Endothelial cell (in vitro differentiated cells): ENCODE measurements around the gene ZNF230. TPM values are rescaled to one million over a fixed set of nuclear protein-coding genes. Genes with fewer than 3 reads are reported as not detected.
A peak's percentile ranks its signal among the peaks of the same experiment; 100 is the strongest.

ENCODE experiments used
- DNase-seq: peaks from one replicate; pipeline ENCODE4 v3.0.0; 2021; ENCODE audit warnings: low spot score
- H3K27ac Mint-ChIP-seq: one replicate; pipeline ENCODE4 v1.8.0; 2021; ENCODE audit warnings: mixed read lengths, inconsistent platforms; ENCODE audit not compliant: unreplicated experiment
- H3K27me3 Mint-ChIP-seq: one replicate; pipeline ENCODE4 v1.8.0; 2021; ENCODE audit warnings: mild to moderate bottlenecking, moderate library complexity, mixed read lengths, inconsistent platforms; ENCODE audit not compliant: unreplicated experiment
- H3K36me3 Mint-ChIP-seq: one replicate; pipeline ENCODE4 v1.8.0; 2021; ENCODE audit warnings: mild to moderate bottlenecking, low read depth, mixed read lengths, inconsistent platforms; ENCODE audit not compliant: unreplicated experiment
- H3K4me1 Mint-ChIP-seq: one replicate; pipeline ENCODE4 v1.8.0; 2021; ENCODE audit warnings: mild to moderate bottlenecking, mixed read lengths, inconsistent platforms; ENCODE audit not compliant: unreplicated experiment
- H3K4me3 Mint-ChIP-seq: one replicate; pipeline ENCODE4 v1.8.0; 2021; ENCODE audit warnings: mild to moderate bottlenecking, mixed read lengths, inconsistent platforms; ENCODE audit not compliant: unreplicated experiment
- H3K9me3 Mint-ChIP-seq: one replicate; pipeline ENCODE4 v1.8.0; 2021; ENCODE audit warnings: mixed read lengths, inconsistent platforms; ENCODE audit not compliant: unreplicated experiment
- total RNA-seq: library from RNA; stranded (reverse); fragmentation: NEBNext Ultra II Directional; extraction: Animal tissue kit (Norgen Biotek cat#: 25700); gene quantifications from one replicate; pipeline ENCODE4 v1.2.1, GENCODE V29; 2021; ENCODE audit not compliant: unreplicated experiment
- TF ChIP-seq, protein P1 (sequence below): fragments of 200-600 bp; sonication (generic); IDR thresholded peaks from one replicate; pipeline ENCODE4 v1.5.0; 2021; ENCODE audit warnings: antibody characterized with exemption; ENCODE audit not compliant: unreplicated experiment

The ZNF230 gene
- total RNA-seq, 1 donor from 2014 or later, result 5.6 TPM

DNA sequence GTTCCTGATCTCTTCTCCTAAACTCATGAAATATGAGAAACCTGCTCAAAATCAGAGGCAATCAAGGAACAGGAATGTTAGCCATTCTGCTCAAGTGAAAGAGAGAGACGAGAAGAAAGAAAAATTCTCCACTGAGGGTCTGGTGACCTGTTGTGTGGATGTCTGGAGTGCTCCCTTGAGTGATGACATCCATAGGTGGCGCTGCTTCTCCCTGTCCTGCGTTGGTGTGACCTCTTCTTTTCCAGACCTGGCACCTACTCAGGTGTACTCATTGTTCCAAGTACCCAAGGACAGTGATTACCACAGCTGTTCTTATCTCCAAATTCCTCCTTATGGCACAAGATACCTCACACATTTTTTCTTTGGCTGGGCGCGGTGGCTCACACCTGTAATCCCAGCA, 53.1 kb downstream of the ZNF230 start:
- TF ChIP-seq, protein P1, sequence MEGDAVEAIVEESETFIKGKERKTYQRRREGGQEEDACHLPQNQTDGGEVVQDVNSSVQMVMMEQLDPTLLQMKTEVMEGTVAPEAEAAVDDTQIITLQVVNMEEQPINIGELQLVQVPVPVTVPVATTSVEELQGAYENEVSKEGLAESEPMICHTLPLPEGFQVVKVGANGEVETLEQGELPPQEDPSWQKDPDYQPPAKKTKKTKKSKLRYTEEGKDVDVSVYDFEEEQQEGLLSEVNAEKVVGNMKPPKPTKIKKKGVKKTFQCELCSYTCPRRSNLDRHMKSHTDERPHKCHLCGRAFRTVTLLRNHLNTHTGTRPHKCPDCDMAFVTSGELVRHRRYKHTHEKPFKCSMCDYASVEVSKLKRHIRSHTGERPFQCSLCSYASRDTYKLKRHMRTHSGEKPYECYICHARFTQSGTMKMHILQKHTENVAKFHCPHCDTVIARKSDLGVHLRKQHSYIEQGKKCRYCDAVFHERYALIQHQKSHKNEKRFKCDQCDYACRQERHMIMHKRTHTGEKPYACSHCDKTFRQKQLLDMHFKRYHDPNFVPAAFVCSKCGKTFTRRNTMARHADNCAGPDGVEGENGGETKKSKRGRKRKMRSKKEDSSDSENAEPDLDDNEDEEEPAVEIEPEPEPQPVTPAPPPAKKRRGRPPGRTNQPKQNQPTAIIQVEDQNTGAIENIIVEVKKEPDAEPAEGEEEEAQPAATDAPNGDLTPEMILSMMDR, result no peak
- DNase-seq, result no peak
- peaks cover 1% of the 10 kb centered on the region for H3K27me3 Mint-ChIP-seq
- no peaks in the 10 kb centered on the region for H3K9me3 Mint-ChIP-seq
- peaks cover 15% of the 10 kb centered on the region for H3K4me1 Mint-ChIP-seq
- H3K4me3 Mint-ChIP-seq, result peak overlapping the region; percentile 47
- no peak overlapping the region for H3K27ac Mint-ChIP-seq
- H3K36me3 Mint-ChIP-seq, result peaks cover 49% of the 10 kb centered on the region

DNA sequence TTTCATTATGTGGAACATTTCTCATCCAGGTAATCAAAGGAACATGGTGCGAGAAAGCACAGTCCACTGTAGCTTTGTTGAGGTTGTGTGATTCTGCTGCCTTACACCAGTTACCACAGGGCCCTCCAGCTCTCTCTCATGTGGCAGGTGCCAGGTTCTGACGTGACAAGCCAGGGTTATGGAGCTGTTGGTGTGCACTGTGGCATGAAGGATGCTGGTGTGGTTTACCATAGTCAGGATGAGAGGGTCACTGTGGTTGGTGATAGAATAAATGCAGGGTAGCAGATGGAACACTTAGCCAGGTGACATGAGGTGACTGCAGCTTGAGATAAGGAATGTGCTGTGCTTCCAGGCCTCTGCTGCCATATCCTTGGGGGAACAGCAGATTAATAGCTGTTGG, 56.5 kb downstream of the ZNF230 start:
- Mint-ChIP-seq H3K36me3 (peaks cover 75% of the 10 kb centered on the region), H3K27ac (no peak overlapping the region)

DNA sequence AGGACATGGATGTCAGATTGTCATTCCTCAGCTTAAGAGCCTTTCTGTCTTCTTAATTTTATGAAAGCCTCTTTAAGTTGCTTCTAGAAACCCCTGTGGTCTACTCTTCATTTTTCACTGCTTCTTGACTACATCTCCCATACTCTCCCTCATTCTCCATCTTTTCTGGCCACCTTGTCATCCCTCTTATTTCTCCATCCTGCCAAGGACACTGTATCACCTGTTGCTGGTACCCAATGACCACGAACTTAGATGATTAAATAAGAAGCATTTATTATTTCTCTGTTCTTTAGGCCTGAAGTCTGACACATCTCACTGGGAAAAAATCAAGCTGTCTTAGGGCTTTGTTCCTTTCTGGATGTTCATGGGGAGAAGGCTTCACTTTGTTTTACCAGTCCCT, 58.3 kb downstream of the ZNF230 start:
- peaks cover 73% of the 10 kb centered on the region for H3K36me3 Mint-ChIP-seq
- peaks cover 1% of the 10 kb centered on the region for H3K27me3 Mint-ChIP-seq
- no peak overlapping the region for H3K27ac Mint-ChIP-seq
- peak overlapping the region; percentile 79 for H3K4me3 Mint-ChIP-seq
- no peak for DNase-seq
- peaks cover under 1% of the 10 kb centered on the region for H3K9me3 Mint-ChIP-seq
- no peaks in the 10 kb centered on the region for H3K4me1 Mint-ChIP-seq
- TF ChIP-seq, protein P1, result no peak

More for the DNA sequence above, 56.5 kb downstream of the ZNF230 start:
- TF ChIP-seq, protein P1, result no peak
- Mint-ChIP-seq H3K9me3 (no peaks in the 10 kb centered on the region), H3K4me3 (no peak overlapping the region), H3K4me1 (no peaks in the 10 kb centered on the region), H3K27me3 (peaks cover 1% of the 10 kb centered on the region)
- DNase-seq, result no peak

Other genes with a start within 250 kb of the ZNF230 start
- gene SMG9, start 248.0 kb upstream of the ZNF230 start, total RNA-seq, result 38.8 TPM
- 0.28 TPM for gene KCNN4, start 222.0 kb upstream of the ZNF230 start, total RNA-seq
- not detected for gene LYPD5, start 200.5 kb upstream of the ZNF230 start, total RNA-seq
- gene ZNF283, start 175.6 kb upstream of the ZNF230 start, total RNA-seq, result 9.3 TPM
- gene ZNF404, start 119.0 kb upstream of the ZNF230 start, total RNA-seq, result 3.7 TPM
- 19.4 TPM for gene ZNF45, start 67.7 kb upstream of the ZNF230 start, total RNA-seq
- gene ZNF221, start 51.7 kb upstream of the ZNF230 start, total RNA-seq, result 7.3 TPM
- gene ZNF155, start 18.8 kb upstream of the ZNF230 start, total RNA-seq, result 10.9 TPM
- 6.5 TPM for gene ZNF222, start 22.4 kb downstream of the ZNF230 start, total RNA-seq
- gene ZNF223, start 49.1 kb downstream of the ZNF230 start, total RNA-seq, result 10.9 TPM
- gene ZNF284, start 69.2 kb downstream of the ZNF230 start, total RNA-seq, result 4.0 TPM
- gene ZNF224, start 91.4 kb downstream of the ZNF230 start, total RNA-seq, result 36.0 TPM
- gene ZNF225, start 110.4 kb downstream of the ZNF230 start, total RNA-seq, result 7.1 TPM
- gene ZNF234, start 138.6 kb downstream of the ZNF230 start, total RNA-seq, result 17.8 TPM
- gene ZNF226, start 162.1 kb downstream of the ZNF230 start, total RNA-seq, result 23.2 TPM
- 29.3 TPM for gene ZNF227, start 209.6 kb downstream of the ZNF230 start, total RNA-seq